Hematopoietic multipotent progenitor cell treated with erythropoietin and hydrocortisone succinate and interleukin-3 and kit ligand, for 17 days (in vitro differentiated cells): ENCODE results near the gene SPDYE3.
"Not testable (repeated sequence)": the region's sequence is repeated elsewhere in the genome, so short reads cannot be mapped to it uniquely, and the experiment has no call there.

ENCODE experiments used
- DNase-seq: peaks from one replicate; pipeline ENCODE4 v3.0.0-alpha.2; 2015; ENCODE audit warnings: low spot score

SPDYE3 gene

DNA sequence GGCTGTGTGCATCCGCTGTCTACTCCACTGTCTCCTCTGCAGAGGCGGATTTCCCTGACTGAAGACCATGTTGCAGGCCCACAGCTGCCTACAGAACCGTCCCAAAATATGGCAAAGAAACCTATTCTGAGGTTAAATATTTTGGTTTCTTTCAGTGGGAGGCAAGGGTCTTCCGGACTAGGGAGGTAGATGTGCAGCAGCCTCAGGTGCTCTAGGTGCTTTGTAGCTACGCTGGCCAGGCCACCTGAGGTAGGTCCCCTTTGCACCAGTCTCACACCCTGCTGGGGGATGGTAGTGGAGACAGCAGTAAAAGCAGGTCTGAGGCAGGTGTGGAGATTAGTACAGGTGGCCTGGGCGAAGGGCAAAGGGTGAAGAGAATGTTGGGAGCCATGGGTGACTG lies 42.3 kb downstream of the SPDYE3 start:
- no peak for DNase-seq

DNA sequence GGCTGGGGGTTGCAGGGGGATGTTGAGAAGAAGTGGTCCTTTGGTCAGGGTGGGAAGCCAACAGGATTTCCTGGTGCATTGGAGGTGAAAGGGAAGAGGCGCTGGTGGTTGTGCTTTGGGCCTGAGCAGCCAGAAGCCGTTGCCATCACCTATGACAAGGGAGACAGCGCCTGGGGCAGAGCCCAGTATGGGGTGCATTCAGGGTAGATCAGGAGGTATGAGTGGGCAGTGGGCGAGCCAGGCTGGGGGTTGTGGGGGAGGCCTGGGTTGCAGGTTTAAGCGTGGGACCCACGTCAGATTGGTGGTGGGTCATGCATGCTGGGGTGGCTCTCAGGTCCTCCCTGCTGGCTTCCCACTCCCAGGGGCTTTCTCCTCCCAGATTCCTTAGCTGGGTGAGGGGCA lies 44.2 kb downstream of the SPDYE3 start:
- DNase-seq = no peak

DNA sequence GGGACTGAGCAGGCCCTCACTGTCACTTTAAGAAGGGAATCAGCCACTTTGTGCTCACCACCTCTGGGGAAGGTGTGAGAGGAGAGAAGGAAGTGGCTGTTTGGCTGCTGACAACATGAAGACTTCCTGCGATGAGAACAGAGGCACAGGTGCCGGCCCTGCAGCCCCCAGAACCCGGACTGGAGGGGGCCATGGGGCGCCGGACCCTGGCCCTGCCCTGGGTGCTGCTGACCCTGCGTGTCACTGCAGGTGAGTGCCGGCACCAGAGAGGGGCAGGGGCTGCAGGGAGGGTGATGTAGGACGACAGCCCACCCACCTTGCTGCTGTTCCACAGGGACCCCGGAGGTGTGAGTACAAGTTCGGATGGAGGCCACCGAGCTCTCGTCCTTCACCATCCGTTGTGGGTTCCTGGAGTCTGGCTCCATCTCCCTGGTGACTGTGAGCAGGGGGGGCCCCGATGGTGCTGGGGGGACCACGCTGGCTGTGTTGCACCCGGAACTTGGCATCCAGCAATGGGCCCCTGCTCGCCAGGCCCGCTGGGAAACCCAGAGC lies 44.8 kb downstream of the SPDYE3 start:
- DNase-seq = not testable (repeated sequence)

DNA sequence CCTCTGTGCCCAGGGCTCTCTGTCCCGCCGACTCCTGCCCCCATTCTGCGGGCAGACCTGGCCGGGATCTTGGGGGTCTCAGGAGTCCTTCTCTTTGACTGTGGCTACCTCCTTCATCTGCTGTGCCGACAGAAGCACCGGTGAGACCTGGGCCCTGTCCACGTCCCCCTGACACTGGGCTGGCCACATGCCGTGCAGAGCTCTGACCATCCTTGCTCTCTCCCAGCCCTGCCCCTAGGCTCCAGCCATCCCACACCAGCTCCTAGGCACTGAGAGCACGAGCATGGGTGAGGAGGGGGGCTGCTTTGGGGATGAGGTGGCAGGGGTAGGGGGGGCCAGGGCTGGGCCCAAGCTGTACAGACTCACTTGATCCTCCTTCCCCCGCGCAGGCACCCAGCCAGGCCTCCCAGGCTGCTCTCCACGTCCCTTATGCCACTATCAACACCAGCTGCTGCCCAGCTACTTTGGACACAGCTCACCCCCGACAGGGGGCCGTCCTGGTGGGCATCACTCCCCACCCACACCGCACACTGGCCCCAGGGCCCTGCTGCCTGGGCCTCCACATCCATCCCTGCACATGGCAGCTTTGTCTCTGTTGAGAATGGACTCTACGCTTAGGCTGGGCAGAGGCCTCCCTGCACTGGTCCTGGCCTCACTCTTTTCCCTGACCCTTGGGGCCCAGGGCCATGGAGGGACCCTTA lies 45.6 kb downstream of the SPDYE3 start:
- DNase-seq = no peak

DNA sequence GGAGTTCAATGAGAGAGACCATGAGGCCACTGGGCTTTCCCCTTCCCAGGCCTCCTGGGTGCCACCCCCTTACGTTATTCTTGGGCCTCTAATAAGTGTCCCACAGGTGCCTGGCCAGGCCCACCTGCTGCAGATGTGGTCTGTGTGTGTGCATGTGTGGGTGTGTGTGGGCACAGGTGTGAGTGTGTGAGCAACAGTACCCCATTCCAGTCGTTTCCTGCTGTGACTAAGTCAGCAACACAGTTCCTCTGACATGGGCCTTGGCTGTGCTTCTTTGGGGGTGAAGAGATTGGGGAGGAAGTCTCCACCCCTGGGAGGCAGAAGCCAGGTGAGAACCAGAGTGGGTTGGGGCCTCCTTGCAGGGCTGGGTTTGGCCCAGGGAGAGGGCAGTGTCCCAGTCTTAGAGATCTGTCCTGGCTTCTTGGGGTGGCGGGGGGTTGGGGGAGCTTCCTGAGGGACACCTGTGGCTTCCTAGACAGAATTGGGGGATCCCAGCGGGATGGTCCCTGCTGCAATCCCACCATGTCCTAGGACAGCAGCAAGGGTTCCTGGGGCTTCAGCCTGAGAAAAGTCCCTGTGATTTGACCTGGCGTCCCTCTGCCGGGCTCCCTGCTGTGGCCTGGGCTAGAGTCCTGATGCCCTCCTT lies 46.3 kb downstream of the SPDYE3 start:
- DNase-seq = no peak

DNA sequence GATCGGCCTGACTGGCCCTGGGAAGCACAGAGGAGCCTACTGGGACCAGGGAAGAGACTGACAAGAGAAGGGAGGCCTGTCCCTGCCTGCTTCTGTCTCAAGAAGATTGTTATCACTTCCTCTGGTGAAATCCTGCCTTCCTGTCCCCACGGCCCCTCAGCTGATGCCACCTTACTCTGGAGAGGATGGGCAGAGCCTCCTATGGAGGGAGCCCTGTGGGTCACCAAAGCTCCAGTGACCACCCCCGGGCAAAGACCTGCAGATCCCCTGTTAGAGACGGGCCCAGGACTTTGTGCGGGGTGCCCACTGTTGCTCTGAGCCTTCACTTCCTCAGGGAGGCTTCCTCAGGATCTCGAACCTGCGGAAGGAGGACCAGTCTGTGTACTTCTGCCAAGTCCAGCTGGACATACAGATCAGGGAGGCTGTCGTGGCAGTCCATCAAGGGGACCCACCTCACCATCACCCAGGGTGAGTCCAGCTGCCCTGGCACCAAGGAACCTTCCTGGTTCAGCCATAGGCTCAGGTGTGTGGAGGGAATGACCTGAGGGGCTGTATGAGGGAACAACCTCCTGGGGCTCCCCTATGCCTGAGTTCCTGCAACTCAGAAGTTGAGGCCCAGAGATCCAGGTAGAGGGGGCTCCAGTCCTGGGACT lies 49.0 kb downstream of the SPDYE3 start:
- DNase-seq = no peak

DNA sequence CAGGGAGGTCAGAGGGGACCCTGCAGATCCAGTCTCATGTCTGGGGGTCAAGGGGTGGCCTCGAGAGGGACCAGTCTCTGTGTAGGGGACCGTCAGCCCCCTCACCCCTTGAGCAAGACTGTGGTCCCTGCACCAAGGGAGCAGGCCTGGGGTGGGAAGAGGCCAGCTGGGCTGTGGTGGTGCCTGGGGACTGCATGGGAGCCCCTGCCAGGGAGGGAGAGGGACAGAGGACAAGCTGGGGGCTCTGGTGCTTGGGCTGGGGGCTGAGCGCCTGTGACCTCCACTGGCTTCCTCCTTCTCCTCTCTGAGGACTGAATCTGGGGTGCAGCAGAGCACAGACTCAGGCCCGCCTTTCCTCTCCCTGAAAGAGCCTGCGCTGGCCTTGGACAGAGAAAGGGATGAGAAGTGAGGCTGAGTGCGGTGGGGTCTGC lies 49.6 kb downstream of the SPDYE3 start:
- DNase-seq = no peak

DNA sequence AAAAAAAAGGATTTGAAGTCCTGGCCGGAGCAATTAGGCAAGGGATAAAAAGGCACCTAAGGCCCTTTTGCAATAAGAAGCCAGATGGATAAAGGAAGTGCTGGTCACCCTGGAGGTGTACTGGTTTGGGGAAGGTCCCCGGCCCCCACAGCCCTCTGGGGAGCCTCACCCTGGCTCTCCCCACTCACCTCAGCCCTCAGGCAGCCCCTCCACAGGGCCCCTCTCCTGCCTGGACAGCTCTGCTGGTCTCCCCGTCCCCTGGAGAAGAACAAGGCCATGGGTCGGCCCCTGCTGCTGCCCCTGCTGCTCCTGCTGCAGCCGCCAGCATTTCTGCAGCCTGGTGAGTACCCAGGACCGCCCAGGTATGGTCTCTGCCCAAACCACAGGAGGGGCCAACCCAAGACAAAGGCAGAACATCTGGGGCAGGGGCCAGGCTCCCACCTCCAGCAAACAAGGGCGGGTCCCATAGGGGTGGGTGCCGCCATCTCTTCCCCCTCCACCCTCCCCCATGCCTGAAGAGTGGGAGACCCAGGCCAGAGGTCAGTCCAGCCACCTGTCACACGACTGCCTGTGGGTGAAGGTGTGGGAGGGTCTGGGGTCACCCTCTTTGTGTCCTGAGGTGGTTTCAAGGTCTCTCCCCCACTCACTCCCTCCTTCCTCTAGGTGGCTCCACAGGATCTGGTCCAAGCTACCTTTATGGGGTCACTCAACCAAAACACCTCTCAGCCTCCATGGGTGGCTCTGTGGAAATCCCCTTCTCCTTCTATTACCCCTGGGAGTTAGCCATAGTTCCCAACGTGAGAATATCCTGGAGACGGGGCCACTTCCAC lies 50.7 kb downstream of the SPDYE3 start, which contains the start of gene PILRB:
TSS of gene PILRB (plus strand) at position 91 of the 830 bp plus-strand sequence. CDS start at position 277, 186 bp downstream.
- DNase-seq = no peak

DNA sequence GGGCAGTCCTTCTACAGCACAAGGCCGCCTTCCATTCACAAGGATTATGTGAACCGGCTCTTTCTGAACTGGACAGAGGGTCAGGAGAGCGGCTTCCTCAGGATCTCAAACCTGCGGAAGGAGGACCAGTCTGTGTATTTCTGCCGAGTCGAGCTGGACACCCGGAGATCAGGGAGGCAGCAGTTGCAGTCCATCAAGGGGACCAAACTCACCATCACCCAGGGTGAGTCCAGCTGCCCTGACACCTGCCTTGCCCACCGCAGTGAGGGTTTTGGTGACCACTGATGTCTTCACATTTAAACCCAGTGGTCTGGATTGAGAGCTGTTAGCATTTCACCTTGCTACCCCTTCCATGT lies 51.3 kb downstream of the SPDYE3 start:
- no peak for DNase-seq

DNA sequence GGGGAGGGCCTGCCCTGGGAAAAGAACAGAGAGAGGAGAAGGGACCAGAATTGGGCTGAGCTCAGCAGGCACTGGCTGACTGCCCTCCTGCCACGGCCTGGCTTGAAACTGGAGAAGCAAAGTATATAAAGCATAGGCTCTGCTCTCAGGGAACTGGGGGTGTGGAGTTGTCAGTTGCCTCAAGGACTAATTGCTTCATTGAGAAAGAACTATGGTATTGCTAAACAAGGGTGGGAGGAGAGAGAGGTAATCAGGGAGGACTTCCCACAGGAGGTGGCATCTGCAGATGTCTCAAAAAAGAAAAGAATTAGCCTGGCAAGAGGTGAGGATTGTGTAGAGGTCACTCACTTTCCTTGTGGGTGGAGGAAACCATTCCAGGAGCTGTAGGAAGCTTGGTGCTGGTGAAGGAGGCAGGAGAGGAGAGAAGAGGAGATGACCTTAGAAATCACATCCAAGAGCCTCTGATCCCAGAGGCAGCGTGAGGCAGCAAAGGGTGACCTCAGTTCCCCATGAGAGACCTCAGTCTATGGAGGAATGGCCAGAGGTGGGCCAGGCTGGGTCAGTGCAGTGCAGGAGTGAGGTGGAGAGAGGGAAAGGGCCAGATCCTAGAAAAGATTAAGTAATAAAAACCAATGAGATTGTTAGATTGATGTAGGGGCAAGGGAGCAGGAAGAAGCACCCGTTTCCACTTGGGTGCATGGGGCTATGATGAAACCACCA lies 52.8 kb downstream of the SPDYE3 start:
- DNase-seq = no peak

DNA sequence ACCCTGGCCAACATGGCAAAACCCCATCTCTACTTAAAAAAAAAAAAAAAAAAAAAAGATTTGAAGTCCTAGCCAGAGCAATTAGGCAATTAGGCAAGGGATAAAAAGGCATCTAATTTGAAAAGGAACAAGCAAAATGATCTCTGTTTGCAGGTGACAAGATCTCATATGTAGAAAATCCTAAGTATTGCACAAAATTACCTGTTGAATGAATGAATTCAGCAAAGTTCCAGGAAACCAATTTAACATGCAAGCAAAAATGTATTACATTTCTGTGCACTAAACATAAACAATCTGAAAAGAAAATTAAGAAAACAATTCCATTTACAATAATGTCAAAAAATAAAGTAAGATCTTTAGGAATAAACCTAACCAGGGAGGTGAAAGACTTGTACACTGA lies 55.6 kb downstream of the SPDYE3 start:
- DNase-seq = no peak

DNA sequence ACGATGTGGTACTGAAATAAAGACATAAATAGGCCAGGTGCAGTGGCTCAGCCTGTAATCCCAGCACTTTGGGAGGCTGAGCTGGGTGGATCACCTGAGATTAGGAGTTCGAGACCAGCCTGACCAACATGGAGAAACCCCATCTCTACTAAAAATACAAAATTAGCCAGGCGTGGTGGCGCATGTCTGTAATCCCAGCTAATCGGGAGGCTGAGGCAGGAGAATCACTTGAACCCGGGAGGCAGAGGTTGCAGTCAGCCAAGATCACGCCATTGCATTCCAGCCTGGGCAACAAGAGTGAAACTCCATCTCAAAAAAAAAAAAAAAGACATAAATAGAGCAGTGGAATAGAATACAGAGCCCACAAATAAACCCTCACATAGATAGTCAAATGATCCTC lies 56.3 kb downstream of the SPDYE3 start:
- not testable (repeated sequence) for DNase-seq

DNA sequence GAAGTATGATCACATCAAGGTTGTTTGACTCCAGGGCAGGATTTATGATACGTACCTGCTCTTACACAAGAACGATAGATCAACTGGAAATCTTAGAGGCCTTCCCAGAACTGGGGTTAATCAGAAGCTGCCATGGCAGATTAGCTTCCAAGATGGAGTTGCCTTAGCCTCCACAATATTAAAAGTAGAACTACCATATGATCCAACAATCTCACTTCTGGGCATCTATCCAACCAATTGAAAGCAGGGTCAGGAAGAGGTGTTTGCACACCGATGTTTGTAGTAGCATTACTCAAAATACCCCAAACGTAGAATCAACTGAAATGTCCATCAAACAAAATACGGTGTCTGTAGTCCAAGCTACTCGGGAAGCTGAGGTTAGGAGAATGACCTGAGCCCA lies 57.0 kb downstream of the SPDYE3 start:
- no peak for DNase-seq

DNA sequence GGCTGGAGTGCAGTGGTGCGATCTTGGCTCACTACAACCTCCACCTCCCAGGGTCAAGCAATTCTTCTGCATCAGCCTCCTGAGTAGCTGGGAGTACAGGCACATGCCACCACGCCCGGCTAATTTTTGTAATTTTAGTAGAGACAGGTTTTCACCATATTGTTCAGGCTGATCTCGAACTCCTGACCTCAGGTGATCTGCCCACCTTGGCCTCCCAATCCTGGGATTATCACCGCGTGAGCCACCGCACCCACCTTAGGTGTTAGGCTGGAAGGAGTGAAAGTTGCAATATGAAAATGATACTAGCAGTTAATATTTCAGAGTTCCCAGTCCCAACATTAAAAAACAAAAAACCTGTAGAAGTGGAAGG lies 58.5 kb downstream of the SPDYE3 start:
- DNase-seq = not testable (repeated sequence)

DNA sequence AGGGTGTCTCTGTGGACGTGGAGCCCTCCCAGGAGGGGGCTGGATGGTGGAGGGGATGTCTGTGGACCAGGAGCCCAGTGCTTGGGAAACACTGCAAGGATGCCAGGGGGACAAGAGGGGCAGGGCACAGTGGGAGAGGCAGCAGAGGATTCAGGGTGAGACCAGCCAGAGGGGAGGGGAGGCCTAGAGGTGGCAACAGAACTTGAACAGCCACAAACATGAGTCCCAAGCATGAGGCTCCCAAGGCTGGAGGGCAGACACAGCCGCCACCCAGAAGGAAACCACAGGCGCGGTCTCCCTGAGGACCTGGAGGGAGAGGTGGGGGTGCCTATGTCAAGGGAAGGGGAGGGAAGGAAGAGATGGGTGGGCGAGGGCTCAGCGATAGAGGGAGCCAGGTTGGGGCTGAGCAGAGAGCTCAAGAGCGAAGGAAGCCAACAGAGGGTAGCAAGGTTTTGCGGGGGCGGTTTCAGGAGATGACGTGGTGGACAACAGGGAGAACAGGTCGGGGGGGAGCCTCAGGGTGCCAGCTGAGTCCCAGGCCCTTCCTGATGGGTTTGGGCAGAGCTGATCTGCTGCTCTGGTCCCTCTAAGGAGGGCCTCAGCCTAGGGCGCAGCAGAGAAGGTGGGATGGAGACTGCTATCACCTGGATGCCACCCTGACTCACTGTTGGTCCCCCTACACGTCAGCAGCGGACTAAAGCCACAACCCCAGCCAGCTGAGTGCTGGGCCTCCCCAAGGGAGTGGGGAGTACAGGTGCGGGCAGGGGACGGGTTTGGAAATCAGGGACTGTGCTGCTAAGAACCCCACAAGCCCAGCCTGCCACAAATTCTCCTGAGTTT lies 59.1 kb downstream of the SPDYE3 start:
- DNase-seq = no peak

DNA sequence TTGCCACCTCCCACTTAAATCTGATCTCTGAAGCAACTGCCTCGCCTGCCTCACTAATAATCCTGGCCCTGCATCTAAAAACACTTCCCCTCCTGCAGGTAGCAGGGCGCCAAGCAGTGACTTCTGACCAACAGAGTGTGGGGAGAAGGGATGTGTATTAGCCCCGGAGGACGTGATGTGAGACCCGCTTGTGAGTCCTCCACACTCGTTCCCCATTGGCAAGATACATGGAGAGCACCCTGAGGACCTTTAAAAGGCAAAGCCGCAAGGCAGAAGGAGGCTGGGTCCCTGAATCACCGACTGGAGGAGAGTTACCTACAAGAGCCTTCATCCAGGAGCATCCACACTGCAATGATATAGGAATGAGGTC lies 59.7 kb downstream of the SPDYE3 start:
- no peak for DNase-seq

DNA sequence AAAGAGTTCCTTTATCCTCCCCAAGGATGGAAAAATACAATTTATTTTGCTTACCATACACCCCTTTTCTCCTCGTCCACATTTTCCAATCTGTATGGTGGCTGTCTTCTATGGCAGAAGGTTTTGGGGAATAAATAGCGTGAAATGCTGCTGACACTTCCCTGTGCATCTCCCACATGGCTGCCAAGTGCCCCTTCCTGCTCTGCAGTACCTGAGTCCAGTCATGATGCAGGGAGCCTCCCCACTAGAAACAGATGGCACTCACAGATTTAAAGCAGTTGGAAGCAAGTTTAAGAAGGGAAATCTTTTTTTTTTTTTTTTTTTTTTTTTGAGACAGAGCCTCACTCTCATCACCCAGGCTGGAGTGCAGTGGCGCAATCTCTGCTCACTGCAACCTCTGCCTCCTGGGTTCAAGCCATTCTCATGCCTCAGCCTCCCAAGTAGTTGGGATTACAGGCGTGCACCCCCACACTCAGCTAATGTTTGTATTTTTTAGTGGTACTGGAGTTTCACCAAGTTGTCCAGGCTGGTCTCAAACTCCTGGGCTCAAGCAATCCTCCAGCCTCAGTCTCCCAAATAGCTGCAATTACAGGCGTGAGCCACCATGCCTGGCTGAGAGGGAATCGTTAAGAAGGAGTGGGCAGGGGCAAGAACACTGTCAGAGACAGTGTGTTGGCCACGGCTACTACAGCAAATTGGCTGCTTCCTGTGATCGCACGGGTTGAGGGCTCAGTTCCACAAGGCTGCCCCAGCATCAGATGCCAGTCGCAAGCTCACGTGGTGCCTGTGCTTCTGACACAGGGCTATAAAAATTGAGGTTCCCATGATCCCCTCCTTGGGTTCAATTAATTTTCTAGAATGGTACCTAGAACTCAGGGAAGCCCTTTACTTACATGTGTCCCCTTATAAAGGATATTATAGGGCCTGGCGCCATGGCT lies 60.4 kb downstream of the SPDYE3 start:
- DNase-seq = no peak

DNA sequence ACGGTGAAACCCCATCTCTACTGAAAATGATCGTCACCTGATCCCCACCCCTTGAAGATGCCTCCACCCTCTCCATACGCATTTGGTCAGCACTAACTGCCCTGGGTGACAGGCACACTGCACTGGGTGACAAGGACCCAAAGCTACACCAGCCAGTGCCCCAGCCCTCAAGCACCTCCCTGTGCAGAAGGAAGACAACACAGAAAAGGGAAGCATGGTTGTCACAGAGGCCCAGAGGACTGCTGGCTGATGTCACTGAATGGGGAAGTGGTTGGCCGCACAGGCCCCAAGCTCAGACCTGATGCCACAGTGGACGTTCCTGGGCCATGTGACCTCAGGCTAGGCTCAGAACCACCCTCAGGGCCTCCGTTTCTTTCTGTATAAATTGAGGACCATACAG lies 61.6 kb downstream of the SPDYE3 start:
- DNase-seq = no peak

DNA sequence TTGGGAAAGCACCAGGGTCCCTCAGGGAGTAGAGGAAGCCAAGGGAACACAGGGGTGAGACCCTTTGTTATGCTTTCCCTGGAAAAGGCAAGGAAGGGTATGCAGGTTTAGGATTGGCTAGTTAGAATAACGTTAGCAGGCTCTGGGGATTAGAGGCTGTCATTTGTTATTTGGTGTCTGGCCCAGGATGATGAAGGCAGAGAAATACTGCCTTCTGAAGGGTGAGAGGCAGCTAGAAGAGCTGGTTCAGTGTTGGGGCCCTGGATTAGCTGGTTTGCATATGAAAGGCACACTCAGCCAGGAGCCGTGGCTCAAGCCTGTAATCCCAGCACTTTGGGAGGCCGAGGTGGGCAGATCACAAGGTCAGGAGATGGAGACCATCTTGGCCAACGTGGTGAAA lies 62.8 kb downstream of the SPDYE3 start:
- no peak for DNase-seq

DNA sequence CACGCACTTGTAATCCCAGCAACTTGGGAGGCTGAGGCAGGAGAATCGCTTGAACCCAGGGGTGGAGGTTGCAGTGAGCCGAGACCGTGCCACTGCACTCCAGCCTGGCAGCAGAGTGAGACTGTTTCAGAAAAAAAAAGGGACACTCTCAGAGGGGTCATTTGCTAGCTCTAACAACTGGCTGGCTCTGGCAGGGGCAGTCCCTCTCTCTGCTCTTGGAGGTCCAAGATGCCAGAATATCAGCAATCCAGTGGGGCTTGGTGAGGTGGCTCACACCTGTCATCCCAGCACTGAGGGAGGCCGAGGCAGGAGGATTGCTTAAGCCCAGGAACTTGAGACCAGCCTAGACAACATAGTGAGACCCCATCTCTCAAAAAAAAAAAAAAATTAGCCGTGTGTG lies 63.2 kb downstream of the SPDYE3 start:
- DNase-seq = no peak
